Measurements from ENCODE around the gene ZRANB3.
"Not testable (repeated sequence)": the region's sequence is repeated elsewhere in the genome, so short reads cannot be mapped to it uniquely, and the experiment has no call there.

DNA sequence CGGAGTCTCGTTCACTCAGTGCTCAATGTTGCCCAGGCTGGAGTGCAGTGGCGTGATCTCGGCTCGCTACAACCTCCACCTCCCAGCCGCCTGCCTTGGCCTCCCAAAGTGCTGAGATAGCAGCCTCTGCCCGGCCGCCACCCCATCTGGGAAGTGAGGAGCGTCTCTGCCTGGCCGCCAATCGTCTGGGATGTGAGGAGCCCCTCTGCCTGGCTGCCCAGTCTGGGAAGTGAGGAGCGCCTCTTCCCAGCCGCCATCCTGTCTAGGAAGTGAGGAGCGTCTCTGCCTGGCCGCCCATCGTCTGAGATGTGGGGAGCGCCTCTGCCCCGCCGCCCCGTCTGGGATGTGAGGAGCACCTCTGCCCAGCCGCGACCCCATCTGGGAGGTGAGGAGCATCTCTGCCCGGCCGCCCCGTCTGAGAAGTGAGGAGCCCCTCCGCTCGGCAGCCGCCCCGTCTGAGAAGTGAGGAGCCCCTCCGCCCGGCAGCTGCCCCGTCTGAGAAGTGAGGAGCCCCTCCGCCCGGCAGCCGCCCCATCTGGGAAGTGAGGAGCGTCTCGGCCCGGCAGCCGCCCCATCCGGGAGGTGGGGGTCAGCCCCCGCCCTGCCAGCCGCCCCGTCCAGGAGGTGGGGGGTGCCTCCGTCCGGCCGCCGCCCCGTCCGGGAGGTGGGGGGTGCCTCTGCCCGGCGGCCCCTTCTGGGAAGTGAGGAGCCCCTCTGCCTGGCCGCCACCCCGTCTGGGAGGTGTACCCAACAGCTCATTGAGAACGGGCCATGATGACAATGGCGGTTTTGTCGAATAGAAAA is 425.3 kb downstream of the ZRANB3 start:
- TF ChIP-seq, protein P1, sequence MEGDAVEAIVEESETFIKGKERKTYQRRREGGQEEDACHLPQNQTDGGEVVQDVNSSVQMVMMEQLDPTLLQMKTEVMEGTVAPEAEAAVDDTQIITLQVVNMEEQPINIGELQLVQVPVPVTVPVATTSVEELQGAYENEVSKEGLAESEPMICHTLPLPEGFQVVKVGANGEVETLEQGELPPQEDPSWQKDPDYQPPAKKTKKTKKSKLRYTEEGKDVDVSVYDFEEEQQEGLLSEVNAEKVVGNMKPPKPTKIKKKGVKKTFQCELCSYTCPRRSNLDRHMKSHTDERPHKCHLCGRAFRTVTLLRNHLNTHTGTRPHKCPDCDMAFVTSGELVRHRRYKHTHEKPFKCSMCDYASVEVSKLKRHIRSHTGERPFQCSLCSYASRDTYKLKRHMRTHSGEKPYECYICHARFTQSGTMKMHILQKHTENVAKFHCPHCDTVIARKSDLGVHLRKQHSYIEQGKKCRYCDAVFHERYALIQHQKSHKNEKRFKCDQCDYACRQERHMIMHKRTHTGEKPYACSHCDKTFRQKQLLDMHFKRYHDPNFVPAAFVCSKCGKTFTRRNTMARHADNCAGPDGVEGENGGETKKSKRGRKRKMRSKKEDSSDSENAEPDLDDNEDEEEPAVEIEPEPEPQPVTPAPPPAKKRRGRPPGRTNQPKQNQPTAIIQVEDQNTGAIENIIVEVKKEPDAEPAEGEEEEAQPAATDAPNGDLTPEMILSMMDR (conservative IDR thresholded peaks at IDR 0.05; ENCODE audit: low read depth, low read length), result not testable (repeated sequence)
- not testable (repeated sequence) for TF ChIP-seq EZH2 (IDR thresholded peaks at IDR 0.05; ENCODE audit: borderline replicate concordance, low read depth, low read length, poor library complexity, severe bottlenecking)

Data from A673 (cell line).